PC-9 (cell line): ENCODE data around the gene KCNK7. TPM values are rescaled to one million over a fixed set of nuclear protein-coding genes. Genes with fewer than 3 reads are reported as not detected.

Experiments
- BruUV-seq: library from RNA; stranded (reverse); fragments of 400-500 nt; replicated peaks from 2 replicates; lab custom pipeline; 2021; lab: Mats Ljungman, UMichigan
- CTCF ChIA-PET: fragments of 300-600 bp; sonication (Branson Sonifier 250); formaldehyde crosslinking; loops from one replicate; lab custom pipeline; 2022; ENCODE audit warnings: antibody characterized with exemption; lab: Charles Lee
- POLR2A ChIA-PET: fragments of 300-600 bp; sonication (Branson Sonifier 250); formaldehyde crosslinking; loops from one replicate; lab custom pipeline; 2022; ENCODE audit warnings: antibody characterized with exemption; ENCODE audit not compliant: unreplicated experiment; lab: Charles Lee
- DNase-seq, 2 experiments: peaks; one replicate each; pipeline versions ENCODE4 v3.0.0 to v3.0.0-alpha.2; 2015 to 2022; ENCODE audit warnings: mixed read lengths in 1 of 2
- H2AFZ ChIP-seq: fragments of 200-600 bp; sonication (generic); 2 replicates; pipeline ENCODE4 v1.8.1; 2017; ENCODE audit warnings: antibody characterized with exemption
- H3F3A ChIP-seq: fragments of 200-600 bp; sonication (generic); 2 replicates; pipeline ENCODE4 v1.8.1; 2017; ENCODE audit warnings: antibody characterized with exemption, mild to moderate bottlenecking, low read depth; ENCODE audit not compliant: insufficient read depth
- H3K27ac ChIP-seq: fragments of 200-600 bp; sonication (generic); 2 replicates; pipeline ENCODE4 v1.6.1; 2016; ENCODE audit warnings: mixed run types
- H3K27me3 ChIP-seq: fragments of 200-600 bp; sonication (generic); 2 replicates; pipeline ENCODE4 v1.6.1; 2016; ENCODE audit warnings: low read depth, mixed run types; ENCODE audit not compliant: insufficient read depth
- H3K36me3 ChIP-seq: fragments of 200-600 bp; sonication (generic); 2 replicates; pipeline ENCODE4 v1.6.1; 2016; ENCODE audit warnings: low read depth, mixed run types
- H3K4me1 ChIP-seq: fragments of 200-600 bp; sonication (generic); replicated peaks from 2 replicates; pipeline ENCODE4 v1.6.1; 2016; ENCODE audit warnings: mixed run types; ENCODE audit not compliant: insufficient read depth
- H3K4me2 ChIP-seq: fragments of 200-600 bp; sonication (generic); 2 replicates; pipeline ENCODE4 v1.6.1; 2017; ENCODE audit warnings: mixed run types
- H3K4me3 ChIP-seq: fragments of 200-600 bp; sonication (generic); 2 replicates; pipeline ENCODE4 v1.6.1; 2016; ENCODE audit warnings: mixed run types
- H3K79me2 ChIP-seq: fragments of 200-600 bp; sonication (generic); 2 replicates; pipeline ENCODE4 v1.6.1; 2017; ENCODE audit warnings: low read depth, mixed run types
- H3K9me2 ChIP-seq: fragments of 200-600 bp; sonication (generic); 2 replicates; pipeline ENCODE4 v1.8.1; 2017; ENCODE audit warnings: mild to moderate bottlenecking; ENCODE audit not compliant: insufficient read depth
- H3K9me3 ChIP-seq: fragments of 200-600 bp; sonication (generic); 2 replicates; pipeline ENCODE4 v1.8.1; 2016; ENCODE audit warnings: low read depth; ENCODE audit not compliant: insufficient read depth
- H4K20me1 ChIP-seq: fragments of 200-600 bp; sonication (generic); 2 replicates; pipeline ENCODE4 v1.8.1; 2017; ENCODE audit not compliant: insufficient read depth
- EZH2 ChIP-seq: fragments of 200-600 bp; sonication (generic); IDR thresholded peaks from 2 replicates; pipeline ENCODE4 v1.8.0; 2017; ENCODE audit warnings: antibody characterized with exemption, low read depth
- intact Hi-C: fragments of 100-400 bp; cut with micrococcal nuclease; formaldehyde crosslinking; loops from one replicate; pipeline ENCODE4 v1.10.0; 2022; ENCODE audit not compliant: unreplicated experiment
- total RNA-seq: library from RNA; stranded (reverse); gene quantifications from 2 replicates; pipeline ENCODE4 v1.2.3, GENCODE V29; 2021
- TF ChIP-seq, protein P1 (sequence below): fragments of 200-600 bp; sonication (generic); conservative IDR thresholded peaks from 2 replicates; pipeline ENCODE4 v1.6.1; 2017; ENCODE audit warnings: mixed run types, antibody characterized with exemption, mild to moderate bottlenecking, moderate library complexity

KCNK7 gene
- total RNA-seq, 1 experiment from 2014 or later, result not detected

DNA sequence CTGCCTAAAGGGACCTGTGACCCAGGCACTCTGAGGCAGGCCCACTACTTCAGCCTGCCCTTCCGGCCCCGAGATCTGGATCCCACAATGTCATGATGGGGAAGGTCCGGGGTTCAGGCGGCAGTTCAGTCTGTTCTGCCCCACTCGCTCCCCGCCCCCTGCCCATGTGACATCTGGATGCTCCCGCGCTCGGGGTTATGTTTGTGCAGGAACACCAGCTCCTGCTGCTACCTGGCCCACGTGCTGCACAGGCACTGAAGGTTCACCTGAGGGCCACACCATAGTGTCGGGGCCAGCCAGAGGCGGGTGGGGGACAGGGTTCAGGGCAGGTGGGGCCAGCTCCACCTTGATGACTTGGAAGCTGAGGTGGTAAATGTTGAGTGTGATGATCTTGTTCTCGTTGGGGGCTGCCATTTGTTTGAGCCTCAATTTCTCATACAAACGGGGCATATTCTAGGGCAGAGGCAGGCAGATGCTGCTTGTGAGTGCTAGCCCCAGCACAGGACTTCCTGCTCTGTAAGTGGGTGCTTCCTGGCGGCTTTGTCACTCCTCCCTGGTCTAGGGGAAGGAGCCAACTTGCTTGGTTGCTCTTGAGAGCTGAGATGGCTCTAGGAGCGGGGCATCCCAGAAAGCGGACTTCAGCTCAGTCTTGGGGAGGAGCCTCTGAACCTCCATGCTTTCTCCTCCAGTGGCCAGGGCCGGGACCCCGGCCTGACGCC lies 37.9 kb upstream of the KCNK7 start:
- H4K20me1 ChIP-seq, result peaks cover 15% of the 10 kb centered on the region
- H3K9me2 ChIP-seq, result no peaks in the 10 kb centered on the region
- no peak overlapping the region for H3K4me2 ChIP-seq
- POLR2A ChIA-PET, result no interaction called here
- no peak overlapping the region for H3K4me3 ChIP-seq
- no peaks in the 10 kb centered on the region for H3K79me2 ChIP-seq
- no peak overlapping the region for H2AFZ ChIP-seq
- CTCF ChIA-PET, result no interaction called here
- BruUV-seq, result no TSS peak
- H3K9me3 ChIP-seq, result no peaks in the 10 kb centered on the region
- peaks cover 34% of the 10 kb centered on the region for H3F3A ChIP-seq
- intact Hi-C loops, result no loop called here
- TF ChIP-seq EZH2, result no peak
- TF ChIP-seq, protein P1, sequence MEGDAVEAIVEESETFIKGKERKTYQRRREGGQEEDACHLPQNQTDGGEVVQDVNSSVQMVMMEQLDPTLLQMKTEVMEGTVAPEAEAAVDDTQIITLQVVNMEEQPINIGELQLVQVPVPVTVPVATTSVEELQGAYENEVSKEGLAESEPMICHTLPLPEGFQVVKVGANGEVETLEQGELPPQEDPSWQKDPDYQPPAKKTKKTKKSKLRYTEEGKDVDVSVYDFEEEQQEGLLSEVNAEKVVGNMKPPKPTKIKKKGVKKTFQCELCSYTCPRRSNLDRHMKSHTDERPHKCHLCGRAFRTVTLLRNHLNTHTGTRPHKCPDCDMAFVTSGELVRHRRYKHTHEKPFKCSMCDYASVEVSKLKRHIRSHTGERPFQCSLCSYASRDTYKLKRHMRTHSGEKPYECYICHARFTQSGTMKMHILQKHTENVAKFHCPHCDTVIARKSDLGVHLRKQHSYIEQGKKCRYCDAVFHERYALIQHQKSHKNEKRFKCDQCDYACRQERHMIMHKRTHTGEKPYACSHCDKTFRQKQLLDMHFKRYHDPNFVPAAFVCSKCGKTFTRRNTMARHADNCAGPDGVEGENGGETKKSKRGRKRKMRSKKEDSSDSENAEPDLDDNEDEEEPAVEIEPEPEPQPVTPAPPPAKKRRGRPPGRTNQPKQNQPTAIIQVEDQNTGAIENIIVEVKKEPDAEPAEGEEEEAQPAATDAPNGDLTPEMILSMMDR, result no peak
- H3K4me1 ChIP-seq, result peaks cover 14% of the 10 kb centered on the region
- no peak overlapping the region for H3K27ac ChIP-seq
- H3K27me3 ChIP-seq, result no peaks in the 10 kb centered on the region
- H3K36me3 ChIP-seq, result peaks cover 33% of the 10 kb centered on the region
- DNase-seq, result peak in 1 of 2 experiments; percentile 22

DNA sequence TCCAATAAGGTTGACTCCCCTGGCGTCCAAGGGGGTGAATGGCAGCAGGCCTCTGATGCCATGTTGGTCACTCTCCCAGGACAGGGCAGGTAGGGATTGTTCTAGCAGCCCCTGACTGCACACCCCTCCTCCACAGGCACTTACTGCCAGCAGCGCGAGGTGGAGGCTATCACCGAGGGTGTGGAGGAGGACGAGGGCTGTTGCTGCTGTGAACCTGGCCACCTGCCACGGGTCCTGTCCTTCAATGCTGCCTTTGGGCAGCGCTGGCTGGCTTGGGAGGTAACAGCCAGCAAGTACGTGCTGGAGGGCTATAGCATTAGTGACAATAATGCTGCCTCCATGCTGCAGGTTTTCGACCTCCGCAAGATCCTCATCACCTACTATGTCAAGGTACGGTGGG lies 34.6 kb upstream of the KCNK7 start:
- Histone ChIP-seq H3K4me1 (no peaks in the 10 kb centered on the region), H3K4me2 (no peak overlapping the region), H3K36me3 (peaks cover 38% of the 10 kb centered on the region), H4K20me1 (peaks cover 13% of the 10 kb centered on the region), H3K27ac (no peak overlapping the region), H3K27me3 (no peaks in the 10 kb centered on the region), H3K79me2 (no peaks in the 10 kb centered on the region), H2AFZ (no peak overlapping the region), H3K9me2 (no peaks in the 10 kb centered on the region), H3K4me3 (no peak overlapping the region), H3F3A (peaks cover 5% of the 10 kb centered on the region; the same call in 1 of the 2 replicates), H3K9me3 (no peaks in the 10 kb centered on the region)
- POLR2A ChIA-PET, result no interaction called here
- no peak for DNase-seq
- intact Hi-C loops, result no loop called here
- CTCF ChIA-PET, result no interaction called here
- BruUV-seq, result no TSS peak
- TF ChIP-seq, protein P1, result no peak
- TF ChIP-seq EZH2, result no peak

DNA sequence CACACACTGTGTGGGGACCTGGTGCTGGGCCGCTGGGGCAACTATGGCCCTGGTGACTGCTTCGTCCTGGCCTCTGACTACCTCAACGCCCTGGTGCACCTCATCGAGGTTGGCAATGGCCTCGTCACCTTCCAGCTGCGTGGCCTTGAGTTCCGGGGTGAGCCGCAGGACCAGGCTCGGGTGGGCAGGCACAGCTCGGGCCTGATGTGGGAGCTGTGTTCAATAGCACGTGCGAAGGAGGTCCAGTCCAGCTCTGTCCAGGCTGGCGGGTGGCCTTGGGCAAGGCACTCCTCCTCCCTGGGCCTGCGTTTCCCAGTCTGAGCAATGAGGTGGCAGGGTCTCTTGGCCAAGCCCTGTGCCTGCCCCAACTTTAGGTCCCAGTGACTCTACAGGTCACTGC lies 34.0 kb upstream of the KCNK7 start:
- Histone ChIP-seq H3F3A (peaks cover 4% of the 10 kb centered on the region; the same call in 1 of the 2 replicates), H3K27me3 (no peaks in the 10 kb centered on the region), H3K4me1 (no peaks in the 10 kb centered on the region), H3K4me2 (no peak overlapping the region), H3K27ac (no peak overlapping the region), H3K9me3 (no peaks in the 10 kb centered on the region), H3K9me2 (no peaks in the 10 kb centered on the region), H3K36me3 (peaks cover 40% of the 10 kb centered on the region), H4K20me1 (peaks cover 13% of the 10 kb centered on the region), H3K79me2 (no peaks in the 10 kb centered on the region), H2AFZ (no peak overlapping the region), H3K4me3 (no peak overlapping the region)
- ChIA-PET POLR2A (interaction anchor here (0.6 kb wide), 1 partner anchor 76 kb away, joined by 6 read pairs; no protein-coding TSS in a partner anchor), CTCF (no interaction called here)
- BruUV-seq, result no TSS peak
- intact Hi-C loops, result no loop called here
- TF ChIP-seq, protein P1, result no peak
- no peak for TF ChIP-seq EZH2
- DNase-seq, result no peak
